ENCODE results near the gene ZER1.

DNA sequence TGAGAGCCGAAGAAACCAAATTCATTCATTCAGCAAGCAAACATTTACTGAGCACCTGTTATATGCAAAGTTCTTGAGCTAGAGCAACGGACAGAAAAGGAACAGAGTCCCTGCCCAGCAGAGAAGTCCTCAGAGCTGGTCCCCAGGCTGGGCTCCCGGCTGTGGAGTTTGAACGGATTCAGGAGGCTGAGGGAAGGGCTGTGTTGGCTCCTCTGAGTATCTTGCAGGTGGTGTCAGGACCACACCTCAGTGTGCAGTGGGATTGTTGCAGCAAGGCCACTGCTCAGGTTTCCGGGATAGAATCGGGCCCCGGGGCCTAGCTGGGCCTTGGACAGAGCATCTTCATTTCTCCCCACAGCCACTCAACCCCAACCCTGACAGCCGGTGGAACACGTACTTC lies 20.4 kb upstream of the ZER1 start:
- TF ChIP-seq CTCF (conservative IDR thresholded peaks at IDR 0.05; ENCODE audit: low read depth, low read length) (no peak), SMC3 (IDR thresholded peaks at IDR 0.05; ENCODE audit: low read depth, low read length) (no peak), POLR2A (IDR thresholded peaks at IDR 0.05; ENCODE audit: low read depth, low read length) (no peak), MAFK (IDR thresholded peaks at IDR 0.05; ENCODE audit: low read depth, low read length) (no peak), RAD21 (IDR thresholded peaks at IDR 0.05; ENCODE audit: low read length) (no peak), CHD1 (IDR thresholded peaks at IDR 0.05; ENCODE audit: low read depth, low read length) (no peak), CEBPB (IDR thresholded peaks at IDR 0.05; ENCODE audit: low read depth, low read length) (no peak), RCOR1 (IDR thresholded peaks at IDR 0.05; ENCODE audit: insufficient replicate concordance, low read length) (no peak)
